ENCODE results near the gene SNX11.

Gene SNX11

GRCh38 chr17:48162946-48163506 lies 55.5 kb downstream of the SNX11 start:
- DNase-seq = no peak

GRCh38 chr17:48163809-48164208 lies 56.2 kb downstream of the SNX11 start:
- no peak for DNase-seq

GRCh38 chr17:48169926-48170325 lies 62.4 kb downstream of the SNX11 start:
- no peak for DNase-seq
